HG03442 (cell line): ENCODE measurements around the gene ANKFN1.

ENCODE experiments used
- ATAC-seq: cut with Tn5 transposase; IDR thresholded peaks from one replicate; pipeline ENCODE4 v1.9.1; 2021; ENCODE audit warnings: mild to moderate bottlenecking, moderate library complexity; ENCODE audit not compliant: unreplicated experiment

The ANKFN1 gene

GRCh38 chr17:56486732-56487131, 333.5 kb downstream of the ANKFN1 start:
- ATAC-seq, result no peak

- no peak for ATAC-seq
Measured at GRCh38 chr17:56488800-56489199, 335.5 kb downstream of the ANKFN1 start.

- no peak for ATAC-seq
Measured at GRCh38 chr17:56489980-56490379, 336.7 kb downstream of the ANKFN1 start.

GRCh38 chr17:56495556-56495955, 342.3 kb downstream of the ANKFN1 start:
- ATAC-seq, result no peak

GRCh38 chr17:56497132-56497531, 343.9 kb downstream of the ANKFN1 start:
- no peak for ATAC-seq

GRCh38 chr17:56499799-56500388, 346.6 kb downstream of the ANKFN1 start:
- no peak for ATAC-seq

- no peak for ATAC-seq
Measured at GRCh38 chr17:56502120-56502654, 348.9 kb downstream of the ANKFN1 start.

GRCh38 chr17:56505154-56505756, 352.0 kb downstream of the ANKFN1 start:
- ATAC-seq, result no peak

GRCh38 chr17:56506349-56506748, 353.1 kb downstream of the ANKFN1 start:
- ATAC-seq, result no peak

GRCh38 chr17:56510554-56511342, 357.5 kb downstream of the ANKFN1 start:
- no peak for ATAC-seq

- no peak for ATAC-seq
Measured at GRCh38 chr17:56514264-56514663, 361.0 kb downstream of the ANKFN1 start.

- no peak for ATAC-seq
Measured at GRCh38 chr17:56514899-56515298, 361.6 kb downstream of the ANKFN1 start.

- ATAC-seq, result no peak
Measured at GRCh38 chr17:56521414-56522141, 368.3 kb downstream of the ANKFN1 start.

- no peak for ATAC-seq
Measured at GRCh38 chr17:56523042-56523441, 369.8 kb downstream of the ANKFN1 start.

GRCh38 chr17:56528696-56529095, 375.4 kb downstream of the ANKFN1 start:
- no peak for ATAC-seq

GRCh38 chr17:56532926-56533325, 379.7 kb downstream of the ANKFN1 start:
- no peak for ATAC-seq

GRCh38 chr17:56536766-56537165, 383.5 kb downstream of the ANKFN1 start:
- no peak for ATAC-seq

GRCh38 chr17:56540836-56541235, 387.6 kb downstream of the ANKFN1 start:
- ATAC-seq, result no peak

GRCh38 chr17:56543280-56543679, 390.0 kb downstream of the ANKFN1 start:
- ATAC-seq, result no peak

GRCh38 chr17:56545106-56545505, 391.8 kb downstream of the ANKFN1 start:
- no peak for ATAC-seq

GRCh38 chr17:56545930-56546329, 392.7 kb downstream of the ANKFN1 start:
- no peak for ATAC-seq
